ENCODE results near the gene AGBL1.

Gene AGBL1

DNA sequence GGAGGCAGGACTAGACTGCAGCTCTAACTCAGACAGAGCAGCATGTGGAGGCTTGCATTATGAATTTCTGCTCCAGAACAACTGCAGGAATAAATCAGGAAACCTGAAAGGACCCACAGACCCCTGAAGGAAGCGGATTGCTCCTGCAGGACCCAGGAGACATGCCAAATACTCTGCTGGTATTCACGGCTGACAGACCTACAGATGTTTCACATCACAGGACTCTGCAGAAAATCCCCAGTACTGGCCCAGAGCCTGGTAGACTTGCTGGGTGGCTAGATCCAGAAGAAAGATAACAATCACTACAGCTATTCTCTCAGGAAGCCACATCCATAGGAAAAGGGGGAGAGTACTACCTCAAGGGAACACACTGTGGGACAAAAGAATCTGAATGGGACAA, 942.1 kb downstream of the AGBL1 start:
- H3K4me2 ChIP-seq (ENCODE audit: insufficient read depth, low read length, poor library complexity, severe bottlenecking): no peak overlapping the region
- no peak overlapping the region for H3K27ac ChIP-seq (replicated peaks; ENCODE audit: low read length)
- no peak overlapping the region for H2BK120ac ChIP-seq (ENCODE audit: low read depth, low read length)
- no peak overlapping the region for H3K9ac ChIP-seq (ENCODE audit: low read depth, low read length, poor library complexity)
- no peaks in the 10 kb centered on the region for H3K27me3 ChIP-seq (ENCODE audit: control insufficient read depth in 3 of 3, insufficient read depth in 3 of 3, low read depth in 1 of 3, low read length in 3 of 3)
- H2BK12ac ChIP-seq (ENCODE audit: low read length): no peak overlapping the region
- H2AFZ ChIP-seq (ENCODE audit: low read length): no peak overlapping the region
- no peaks in the 10 kb centered on the region for H3K9me3 ChIP-seq (replicated peaks in 1 of 2; ENCODE audit: control insufficient read depth in 2 of 2, insufficient read depth in 1 of 2, low read depth in 1 of 2, low read length in 2 of 2)
- H3K4me3 ChIP-seq (ENCODE audit: low read length in 2 of 2): peak overlapping the region in 1 of 2 donors; percentile 29
- no peaks in the 10 kb centered on the region for H3K36me3 ChIP-seq (replicated peaks in 1 of 2; ENCODE audit: control insufficient read depth in 2 of 2, insufficient read depth in 2 of 2, low read length in 2 of 2)
- no peak overlapping the region for H4K8ac ChIP-seq (ENCODE audit: low read depth, low read length)
- no peak overlapping the region for H3K14ac ChIP-seq (ENCODE audit: low read length)
- no CpG with 5 or more reads among the region's 2 CpGs for WGBS, 2 donors (ENCODE audit: extremely low coverage in 2 of 2, insufficient read length in 2 of 2, insufficient replicate concordance in 1 of 2)
- H2BK15ac ChIP-seq (ENCODE audit: low read length): no peak overlapping the region
- no peak overlapping the region for H2BK5ac ChIP-seq (ENCODE audit: low read length)
- no peak overlapping the region for H2AK5ac ChIP-seq (ENCODE audit: low read depth, low read length)
- no peaks in the 10 kb centered on the region for H3K4me1 ChIP-seq (ENCODE audit: control insufficient read depth in 2 of 2, insufficient read depth in 1 of 2, low read depth in 1 of 2, low read length in 2 of 2)
- no peaks in the 10 kb centered on the region for H3K79me1 ChIP-seq (ENCODE audit: low read depth, low read length)
- no peak overlapping the region for H4K91ac ChIP-seq (ENCODE audit: low read depth, low read length, poor library complexity)
- no peak overlapping the region for H3K4ac ChIP-seq (ENCODE audit: low read length)
- H3K23ac ChIP-seq (ENCODE audit: low read depth, low read length, poor library complexity): no peak overlapping the region
- no peak overlapping the region for H3K18ac ChIP-seq (ENCODE audit: low read length)
- DNase-seq (ENCODE audit: low spot score): no peak

DNA sequence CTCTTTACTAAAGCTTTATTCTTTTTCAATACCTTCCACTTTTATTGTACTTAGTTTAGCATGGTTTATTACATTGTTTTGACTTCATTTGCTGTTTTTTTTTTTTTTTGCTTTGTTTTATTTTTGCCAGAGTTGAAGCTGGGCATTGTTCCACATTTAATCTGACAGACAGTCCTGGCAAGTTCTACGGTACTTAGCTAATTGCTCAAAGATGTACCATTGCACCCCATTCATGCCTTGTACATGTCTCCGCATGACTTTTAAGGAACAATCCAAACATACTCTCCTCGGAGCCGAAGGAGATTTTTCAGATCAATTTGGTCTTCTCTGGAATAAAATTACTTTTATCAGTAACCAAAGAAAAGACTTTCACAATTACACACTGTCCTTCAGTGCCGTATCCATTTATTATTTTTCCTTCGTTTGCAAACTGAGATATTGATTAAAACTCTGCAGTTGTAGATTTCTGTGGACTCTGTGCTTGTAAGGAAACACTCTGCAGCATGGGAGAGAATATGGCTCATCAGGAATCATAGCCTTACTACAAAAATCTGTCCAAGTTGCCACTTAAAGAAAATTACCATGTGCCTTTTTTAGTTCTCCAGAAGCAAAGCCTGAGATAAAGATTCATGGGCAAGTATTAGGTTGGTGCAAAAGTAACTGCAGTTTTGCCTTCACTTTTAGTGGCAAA, 952.0 kb downstream of the AGBL1 start:
- Histone ChIP-seq H2AFZ (ENCODE audit: low read length) (no peak overlapping the region), H3K9ac (ENCODE audit: low read depth, low read length, poor library complexity) (no peak overlapping the region), H3K23ac (ENCODE audit: low read depth, low read length, poor library complexity) (no peak overlapping the region), H2BK120ac (ENCODE audit: low read depth, low read length) (no peak overlapping the region), H3K4me1 (ENCODE audit: control insufficient read depth in 2 of 2, insufficient read depth in 1 of 2, low read depth in 1 of 2, low read length in 2 of 2) (no peaks in the 10 kb centered on the region), H3K27ac (replicated peaks; ENCODE audit: low read length) (no peak overlapping the region), H4K8ac (ENCODE audit: low read depth, low read length) (no peak overlapping the region), H3K18ac (ENCODE audit: low read length) (no peak overlapping the region), H2BK5ac (ENCODE audit: low read length) (no peak overlapping the region), H3K79me1 (ENCODE audit: low read depth, low read length) (no peaks in the 10 kb centered on the region), H3K9me3 (replicated peaks in 1 of 2; ENCODE audit: control insufficient read depth in 2 of 2, insufficient read depth in 1 of 2, low read depth in 1 of 2, low read length in 2 of 2) (peaks cover 0 to 2% of the 10 kb centered on the region in 2 donors), H3K36me3 (replicated peaks in 1 of 2; ENCODE audit: control insufficient read depth in 2 of 2, insufficient read depth in 2 of 2, low read length in 2 of 2) (no peaks in the 10 kb centered on the region), H3K14ac (ENCODE audit: low read length) (no peak overlapping the region), H3K4me3 (ENCODE audit: low read length in 2 of 2) (no peak overlapping the region), H3K4ac (ENCODE audit: low read length) (no peak overlapping the region), H2BK12ac (ENCODE audit: low read length) (no peak overlapping the region), H2BK15ac (ENCODE audit: low read length) (no peak overlapping the region), H2AK5ac (ENCODE audit: low read depth, low read length) (no peak overlapping the region), H3K4me2 (ENCODE audit: insufficient read depth, low read length, poor library complexity, severe bottlenecking) (no peak overlapping the region), H4K91ac (ENCODE audit: low read depth, low read length, poor library complexity) (no peak overlapping the region), H3K27me3 (ENCODE audit: control insufficient read depth in 3 of 3, insufficient read depth in 3 of 3, low read depth in 1 of 3, low read length in 3 of 3) (no peaks in the 10 kb centered on the region)
- WGBS, 2 donors (ENCODE audit: extremely low coverage in 2 of 2, insufficient read length in 2 of 2, insufficient replicate concordance in 1 of 2): no CpG with 5 or more reads among the region's 6 CpGs
- DNase-seq (ENCODE audit: low spot score): no peak

DNA sequence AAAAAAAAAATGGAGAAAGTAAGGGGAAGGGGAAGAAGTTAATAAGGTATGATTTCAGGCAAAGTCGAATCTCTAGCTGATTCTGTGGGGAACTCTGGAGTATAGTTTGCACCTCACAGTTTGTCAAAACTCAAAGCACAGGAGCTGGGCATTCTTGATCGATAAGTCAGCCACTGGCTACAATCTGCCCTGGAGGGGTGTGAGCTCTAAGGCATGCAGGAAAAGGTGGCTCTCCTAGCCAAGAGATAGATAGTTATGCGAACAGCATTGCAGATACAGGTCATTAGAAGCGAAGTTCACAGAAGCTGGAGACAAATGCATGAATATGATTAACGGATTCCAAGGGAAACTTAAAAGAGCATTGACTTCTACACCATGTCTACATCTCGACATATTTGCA, 952.6 kb downstream of the AGBL1 start:
- Histone ChIP-seq H3K9ac (ENCODE audit: low read depth, low read length, poor library complexity) (no peak overlapping the region), H3K4me1 (ENCODE audit: control insufficient read depth in 2 of 2, insufficient read depth in 1 of 2, low read depth in 1 of 2, low read length in 2 of 2) (no peaks in the 10 kb centered on the region), H3K23ac (ENCODE audit: low read depth, low read length, poor library complexity) (no peak overlapping the region), H3K9me3 (replicated peaks in 1 of 2; ENCODE audit: control insufficient read depth in 2 of 2, insufficient read depth in 1 of 2, low read depth in 1 of 2, low read length in 2 of 2) (peaks cover 0 to 2% of the 10 kb centered on the region in 2 donors), H3K4ac (ENCODE audit: low read length) (no peak overlapping the region), H3K79me1 (ENCODE audit: low read depth, low read length) (no peaks in the 10 kb centered on the region), H4K8ac (ENCODE audit: low read depth, low read length) (no peak overlapping the region), H3K14ac (ENCODE audit: low read length) (no peak overlapping the region), H3K27ac (replicated peaks; ENCODE audit: low read length) (no peak overlapping the region), H2BK120ac (ENCODE audit: low read depth, low read length) (no peak overlapping the region), H3K36me3 (replicated peaks in 1 of 2; ENCODE audit: control insufficient read depth in 2 of 2, insufficient read depth in 2 of 2, low read length in 2 of 2) (no peaks in the 10 kb centered on the region), H3K4me3 (ENCODE audit: low read length in 2 of 2) (no peak overlapping the region), H4K91ac (ENCODE audit: low read depth, low read length, poor library complexity) (no peak overlapping the region), H2BK15ac (ENCODE audit: low read length) (no peak overlapping the region), H2AFZ (ENCODE audit: low read length) (no peak overlapping the region), H3K27me3 (ENCODE audit: control insufficient read depth in 3 of 3, insufficient read depth in 3 of 3, low read depth in 1 of 3, low read length in 3 of 3) (no peaks in the 10 kb centered on the region), H3K4me2 (ENCODE audit: insufficient read depth, low read length, poor library complexity, severe bottlenecking) (no peak overlapping the region), H2BK12ac (ENCODE audit: low read length) (no peak overlapping the region), H3K18ac (ENCODE audit: low read length) (no peak overlapping the region), H2BK5ac (ENCODE audit: low read length) (no peak overlapping the region), H2AK5ac (ENCODE audit: low read depth, low read length) (no peak overlapping the region)
- no CpG with 5 or more reads among the region's 6 CpGs for WGBS, 2 donors (ENCODE audit: extremely low coverage in 2 of 2, insufficient read length in 2 of 2, insufficient replicate concordance in 1 of 2)
- no peak for DNase-seq (ENCODE audit: low spot score)

- no peak overlapping the region for H3K14ac ChIP-seq (ENCODE audit: low read length)
- H3K23ac ChIP-seq (ENCODE audit: low read depth, low read length, poor library complexity): no peak overlapping the region
- DNase-seq (ENCODE audit: low spot score): no peak
- H3K4me3 ChIP-seq (ENCODE audit: low read length in 2 of 2): no peak overlapping the region
- WGBS, 2 donors (ENCODE audit: extremely low coverage in 2 of 2, insufficient read length in 2 of 2, insufficient replicate concordance in 1 of 2): no CpG with 5 or more reads among the region's 2 CpGs
- H3K27me3 ChIP-seq (ENCODE audit: control insufficient read depth in 3 of 3, insufficient read depth in 3 of 3, low read depth in 1 of 3, low read length in 3 of 3): no peaks in the 10 kb centered on the region
- H2AFZ ChIP-seq (ENCODE audit: low read length): no peak overlapping the region
- H3K4me1 ChIP-seq (ENCODE audit: control insufficient read depth in 2 of 2, insufficient read depth in 1 of 2, low read depth in 1 of 2, low read length in 2 of 2): no peaks in the 10 kb centered on the region
- H2BK15ac ChIP-seq (ENCODE audit: low read length): no peak overlapping the region
- no peaks in the 10 kb centered on the region for H3K36me3 ChIP-seq (replicated peaks in 1 of 2; ENCODE audit: control insufficient read depth in 2 of 2, insufficient read depth in 2 of 2, low read length in 2 of 2)
- H3K79me1 ChIP-seq (ENCODE audit: low read depth, low read length): no peaks in the 10 kb centered on the region
- no peak overlapping the region for H3K18ac ChIP-seq (ENCODE audit: low read length)
- H3K27ac ChIP-seq (replicated peaks; ENCODE audit: low read length): no peak overlapping the region
- no peak overlapping the region for H2BK12ac ChIP-seq (ENCODE audit: low read length)
- no peak overlapping the region for H3K4me2 ChIP-seq (ENCODE audit: insufficient read depth, low read length, poor library complexity, severe bottlenecking)
- H3K4ac ChIP-seq (ENCODE audit: low read length): no peak overlapping the region
- H4K8ac ChIP-seq (ENCODE audit: low read depth, low read length): no peak overlapping the region
- no peaks in the 10 kb centered on the region for H3K9me3 ChIP-seq (replicated peaks in 1 of 2; ENCODE audit: control insufficient read depth in 2 of 2, insufficient read depth in 1 of 2, low read depth in 1 of 2, low read length in 2 of 2)
- H4K91ac ChIP-seq (ENCODE audit: low read depth, low read length, poor library complexity): no peak overlapping the region
- no peak overlapping the region for H2BK5ac ChIP-seq (ENCODE audit: low read length)
- H2AK5ac ChIP-seq (ENCODE audit: low read depth, low read length): no peak overlapping the region
- H2BK120ac ChIP-seq (ENCODE audit: low read depth, low read length): no peak overlapping the region
- no peak overlapping the region for H3K9ac ChIP-seq (ENCODE audit: low read depth, low read length, poor library complexity)
These were observed 953.4 kb downstream of the AGBL1 start for GRCh38 chr15:87033056-87033455.
